GM23338 (cell line): Measurements from ENCODE around the gene CELF4. TPM values are rescaled to one million over a fixed set of nuclear protein-coding genes. Genes with fewer than 3 reads are reported as not detected.

Source experiments
- ATAC-seq: fragments of 200-7000 bp; cut with Tn5 transposase; 3 replicates; pipeline ENCODE4 v1.9.1; 2020
- DNase-seq: peaks from one replicate; pipeline ENCODE4 v3.0.0-alpha.2; 2015; ENCODE audit warnings: low spot score
- H2AFZ ChIP-seq: fragments of 200-600 bp; sonication (generic); 2 replicates; pipeline ENCODE4 v1.8.0; 2016; ENCODE audit warnings: antibody characterized with exemption, mild to moderate bottlenecking, moderate library complexity
- H3F3A ChIP-seq: fragments of 200-600 bp; sonication (generic); replicated peaks from 2 replicates; pipeline ENCODE4 v1.8.0; 2017; ENCODE audit warnings: antibody characterized with exemption, mixed run types, low read depth
- H3K27ac ChIP-seq: fragments of 200-600 bp; sonication (generic); 2 replicates; pipeline ENCODE4 v1.6.1; 2016; ENCODE audit warnings: low read depth
- H3K27me3 ChIP-seq: fragments of 200-600 bp; sonication (generic); 2 replicates; pipeline ENCODE4 v1.8.0; 2016; ENCODE audit warnings: mild to moderate bottlenecking, mixed run types, moderate library complexity; ENCODE audit not compliant: insufficient read depth
- H3K36me3 ChIP-seq: fragments of 200-600 bp; sonication (generic); 2 replicates; pipeline ENCODE4 v1.8.0; 2016; ENCODE audit warnings: mild to moderate bottlenecking; ENCODE audit not compliant: insufficient read depth
- H3K4me1 ChIP-seq: fragments of 200-600 bp; sonication (generic); 2 replicates; pipeline ENCODE4 v1.8.0; 2016; ENCODE audit warnings: mild to moderate bottlenecking, moderate library complexity; ENCODE audit not compliant: insufficient read depth
- H3K4me2 ChIP-seq: fragments of 200-600 bp; sonication (generic); 2 replicates; pipeline ENCODE4 v1.7.1; 2017; ENCODE audit warnings: mixed run types
- H3K4me3 ChIP-seq: fragments of 200-600 bp; sonication (generic); 2 replicates; pipeline ENCODE4 v1.6.1; 2016; ENCODE audit warnings: mixed run types
- H3K79me2 ChIP-seq: fragments of 200-600 bp; sonication (generic); replicated peaks from 2 replicates; pipeline ENCODE4 v1.8.0; 2017; ENCODE audit warnings: mild to moderate bottlenecking; ENCODE audit not compliant: insufficient read depth
- H3K9me2 ChIP-seq: fragments of 200-600 bp; sonication (generic); 2 replicates; pipeline ENCODE4 v1.8.0; 2017; ENCODE audit not compliant: insufficient read depth
- H4K20me1 ChIP-seq: fragments of 200-600 bp; sonication (generic); replicated peaks from 2 replicates; pipeline ENCODE4 v1.8.0; 2017; ENCODE audit warnings: mild to moderate bottlenecking; ENCODE audit not compliant: insufficient read depth
- H3K27ac Mint-ChIP-seq: 2 replicates; pipeline ENCODE4 v1.8.0; 2020; ENCODE audit warnings: inconsistent platforms, mild to moderate bottlenecking, moderate library complexity, mixed read lengths
- H3K27me3 Mint-ChIP-seq: 3 replicates; pipeline ENCODE4 v1.8.0; 2022; ENCODE audit warnings: low read depth, mild to moderate bottlenecking, moderate library complexity, mixed read lengths, inconsistent platforms; ENCODE audit not compliant: insufficient read depth, poor library complexity
- H3K36me3 Mint-ChIP-seq: 3 replicates; pipeline ENCODE4 v1.8.0; 2021; ENCODE audit warnings: low read depth, mild to moderate bottlenecking, inconsistent platforms, moderate library complexity, mixed read lengths
- H3K4me1 Mint-ChIP-seq: 3 replicates; pipeline ENCODE4 v1.8.0; 2020; ENCODE audit warnings: mild to moderate bottlenecking, inconsistent platforms, mixed read lengths
- H3K4me3 Mint-ChIP-seq: 3 replicates; pipeline ENCODE4 v1.8.0; 2021; ENCODE audit warnings: moderate library complexity, mild to moderate bottlenecking, inconsistent platforms, mixed read lengths
- H3K9me3 Mint-ChIP-seq: 3 replicates; pipeline ENCODE4 v1.8.0; 2020; ENCODE audit warnings: moderate library complexity, mild to moderate bottlenecking, inconsistent platforms, mixed read lengths
- CREB1 ChIP-seq: fragments of 250-450 bp; sonication (Bioruptor Pico); IDR thresholded peaks from 2 replicates; pipeline ENCODE4 v1.5.0; 2020; ENCODE audit warnings: low read depth, mild to moderate bottlenecking, moderate library complexity
- CTCF ChIP-seq, 2 experiments: fragments of 200-600 bp in 1 of 2; sonication (generic) in 1 of 2; conservative IDR thresholded peaks; 2 replicates each; pipeline versions ENCODE4 v1.5.1 to v1.6.1; 2016 to 2017; ENCODE audit warnings: antibody characterized with exemption in 2 of 2, low read depth in 2 of 2, mild to moderate bottlenecking in 2 of 2, moderate library complexity in 1 of 2
- EZH2 ChIP-seq: fragments of 200-600 bp; sonication (generic); IDR thresholded peaks from one replicate; pipeline ENCODE4 v1.8.0; 2017; ENCODE audit warnings: antibody characterized with exemption, mild to moderate bottlenecking, low read depth; ENCODE audit not compliant: unreplicated experiment
- EZH2phosphoT487 ChIP-seq: fragments of 200-600 bp; sonication (generic); IDR thresholded peaks from one replicate; pipeline ENCODE4 v1.8.1; 2018; ENCODE audit warnings: antibody characterized with exemption; ENCODE audit not compliant: unreplicated experiment
- JUNB ChIP-seq: IDR thresholded peaks from one replicate; pipeline ENCODE4 v1.6.1; 2016; ENCODE audit warnings: antibody characterized with exemption; ENCODE audit not compliant: unreplicated experiment
- NANOG ChIP-seq: IDR thresholded peaks from 2 replicates; pipeline ENCODE4 v1.6.1; 2016; ENCODE audit warnings: antibody characterized with exemption, borderline replicate concordance
- POLR2AphosphoS5 ChIP-seq: IDR thresholded peaks from 2 replicates; pipeline ENCODE4 v1.6.1; 2016; ENCODE audit warnings: antibody characterized with exemption, low read depth
- STAT1 ChIP-seq: IDR thresholded peaks from one replicate; pipeline ENCODE4 v1.6.1; 2016; ENCODE audit warnings: antibody characterized with exemption; ENCODE audit not compliant: unreplicated experiment
- ZNF331 ChIP-seq: fragments of 250-450 bp; sonication (Bioruptor Pico); IDR thresholded peaks from 2 replicates; pipeline ENCODE4 v1.5.0; 2020; ENCODE audit warnings: low read depth, mild to moderate bottlenecking, moderate library complexity
- polyA plus RNA-seq: library from polyadenylated mRNA; unstranded; fragments of >200 nt; fragmentation: Nextera tagmentation; extraction: Ambion mirVana; gene quantifications from 2 replicates; pipeline ENCODE4 v1.2.1, GENCODE V29; 2016
- total RNA-seq: library from RNA; depleted of rRNA; stranded (reverse); fragments of >200 nt; shearing (Covaris generic); gene quantifications from 2 replicates; pipeline ENCODE4 v1.2.3, GENCODE V29; 2014
- TF ChIP-seq, protein P1 (sequence below): IDR thresholded peaks from 2 replicates; pipeline ENCODE4 v1.6.1; 2016; ENCODE audit warnings: antibody characterized with exemption
- TF ChIP-seq, protein P2 (sequence below): fragments of 250-450 bp; sonication (Bioruptor Pico); IDR thresholded peaks from 2 replicates; pipeline ENCODE4 v1.5.0; 2020; ENCODE audit warnings: mild to moderate bottlenecking, moderate library complexity

The CELF4 gene
- total and polyA plus RNA-seq, 2 experiments from 2014 or later: 2.6 to 6.7 TPM

DNA sequence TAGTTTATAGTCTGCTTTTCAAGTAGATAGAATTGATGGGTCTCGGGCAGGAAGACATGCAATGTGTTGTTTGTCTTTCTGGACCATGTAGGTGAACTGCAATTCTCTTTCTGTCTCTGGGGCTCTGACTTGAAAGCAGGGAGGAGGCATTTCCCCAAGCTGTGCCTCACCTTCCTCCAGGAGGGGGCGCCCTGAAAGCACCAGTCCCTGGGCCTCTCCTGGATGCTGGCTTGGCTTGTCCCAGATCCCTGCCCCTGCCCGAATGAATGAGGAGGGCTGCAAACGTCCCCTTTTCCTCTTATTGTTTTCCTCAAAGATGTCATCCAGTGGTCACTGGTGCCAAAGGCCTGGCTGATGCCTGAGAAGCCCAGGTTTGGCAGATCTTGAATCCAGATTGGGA is 270.6 kb downstream of the CELF4 start:
- Histone ChIP-seq H2AFZ (no peak overlapping the region), H3K9me2 (no peaks in the 10 kb centered on the region), H3K36me3 (no peaks in the 10 kb centered on the region), H3K4me3 (no peak overlapping the region), H3F3A (no peaks in the 10 kb centered on the region), H3K27me3 (no peaks in the 10 kb centered on the region), H3K4me1 (no peaks in the 10 kb centered on the region), H4K20me1 (no peaks in the 10 kb centered on the region), H3K4me2 (no peak overlapping the region), H3K27ac (no peak overlapping the region), H3K79me2 (no peaks in the 10 kb centered on the region)
- peaks cover 7% of the 10 kb centered on the region for H3K27me3 Mint-ChIP-seq
- H3K27ac Mint-ChIP-seq: no peak overlapping the region
- DNase-seq (peak; percentile 90), ATAC-seq (peak; percentile 94)
- no peaks in the 10 kb centered on the region for H3K9me3 Mint-ChIP-seq
- no peak overlapping the region for H3K4me3 Mint-ChIP-seq
- H3K4me1 Mint-ChIP-seq: peaks cover 10% of the 10 kb centered on the region
- H3K36me3 Mint-ChIP-seq: no peaks in the 10 kb centered on the region; the same call in 2 of the 3 replicates
- TF ChIP-seq CTCF (conservative IDR thresholded peaks at IDR 0.05; ENCODE audit: low read depth in 2 of 2) (peak; percentile 83 to 92), NANOG (no peak)

DNA sequence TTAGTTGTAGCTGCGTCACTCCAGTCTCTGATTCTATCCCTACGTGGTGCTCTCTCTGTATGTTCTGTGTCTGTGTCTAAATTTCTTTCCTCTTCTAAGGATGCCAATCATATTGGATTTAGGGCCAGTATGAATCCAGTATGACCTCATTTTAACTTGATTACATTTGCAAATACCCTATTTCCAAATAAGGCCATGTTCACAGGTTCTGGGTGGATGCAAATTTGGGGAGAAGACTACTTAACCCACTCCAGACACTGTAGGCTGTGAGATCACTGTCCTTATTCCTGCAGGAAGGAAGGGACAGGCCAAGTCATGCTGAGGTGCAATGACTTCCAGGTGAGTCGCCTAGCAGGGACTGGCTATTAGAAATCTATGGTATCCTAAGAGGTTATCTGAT is 272.2 kb downstream of the CELF4 start:
- Histone ChIP-seq H3K4me3 (no peak overlapping the region), H3F3A (no peaks in the 10 kb centered on the region), H3K4me1 (no peaks in the 10 kb centered on the region), H2AFZ (no peak overlapping the region), H3K36me3 (no peaks in the 10 kb centered on the region), H4K20me1 (no peaks in the 10 kb centered on the region), H3K27ac (no peak overlapping the region), H3K27me3 (no peaks in the 10 kb centered on the region), H3K79me2 (no peaks in the 10 kb centered on the region), H3K9me2 (no peaks in the 10 kb centered on the region), H3K4me2 (no peak overlapping the region)
- DNase-seq (no peak), ATAC-seq (no peak)
- Mint-ChIP-seq H3K27ac (no peak overlapping the region), H3K4me1 (no peaks in the 10 kb centered on the region; the same call in 1 of the 3 replicates), H3K4me3 (no peak overlapping the region), H3K9me3 (no peaks in the 10 kb centered on the region), H3K36me3 (no peaks in the 10 kb centered on the region; the same call in 2 of the 3 replicates), H3K27me3 (peaks cover 7% of the 10 kb centered on the region)
- TF ChIP-seq, protein P1, sequence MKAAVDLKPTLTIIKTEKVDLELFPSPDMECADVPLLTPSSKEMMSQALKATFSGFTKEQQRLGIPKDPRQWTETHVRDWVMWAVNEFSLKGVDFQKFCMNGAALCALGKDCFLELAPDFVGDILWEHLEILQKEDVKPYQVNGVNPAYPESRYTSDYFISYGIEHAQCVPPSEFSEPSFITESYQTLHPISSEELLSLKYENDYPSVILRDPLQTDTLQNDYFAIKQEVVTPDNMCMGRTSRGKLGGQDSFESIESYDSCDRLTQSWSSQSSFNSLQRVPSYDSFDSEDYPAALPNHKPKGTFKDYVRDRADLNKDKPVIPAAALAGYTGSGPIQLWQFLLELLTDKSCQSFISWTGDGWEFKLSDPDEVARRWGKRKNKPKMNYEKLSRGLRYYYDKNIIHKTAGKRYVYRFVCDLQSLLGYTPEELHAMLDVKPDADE: no peak
- TF ChIP-seq CREB1 (CRISPR knock-in tag): no peak
- no peak for TF ChIP-seq STAT1
- TF ChIP-seq EZH2phosphoT487: no peak
- TF ChIP-seq POLR2AphosphoS5: no peak
- TF ChIP-seq EZH2: no peak
- TF ChIP-seq, protein P2, sequence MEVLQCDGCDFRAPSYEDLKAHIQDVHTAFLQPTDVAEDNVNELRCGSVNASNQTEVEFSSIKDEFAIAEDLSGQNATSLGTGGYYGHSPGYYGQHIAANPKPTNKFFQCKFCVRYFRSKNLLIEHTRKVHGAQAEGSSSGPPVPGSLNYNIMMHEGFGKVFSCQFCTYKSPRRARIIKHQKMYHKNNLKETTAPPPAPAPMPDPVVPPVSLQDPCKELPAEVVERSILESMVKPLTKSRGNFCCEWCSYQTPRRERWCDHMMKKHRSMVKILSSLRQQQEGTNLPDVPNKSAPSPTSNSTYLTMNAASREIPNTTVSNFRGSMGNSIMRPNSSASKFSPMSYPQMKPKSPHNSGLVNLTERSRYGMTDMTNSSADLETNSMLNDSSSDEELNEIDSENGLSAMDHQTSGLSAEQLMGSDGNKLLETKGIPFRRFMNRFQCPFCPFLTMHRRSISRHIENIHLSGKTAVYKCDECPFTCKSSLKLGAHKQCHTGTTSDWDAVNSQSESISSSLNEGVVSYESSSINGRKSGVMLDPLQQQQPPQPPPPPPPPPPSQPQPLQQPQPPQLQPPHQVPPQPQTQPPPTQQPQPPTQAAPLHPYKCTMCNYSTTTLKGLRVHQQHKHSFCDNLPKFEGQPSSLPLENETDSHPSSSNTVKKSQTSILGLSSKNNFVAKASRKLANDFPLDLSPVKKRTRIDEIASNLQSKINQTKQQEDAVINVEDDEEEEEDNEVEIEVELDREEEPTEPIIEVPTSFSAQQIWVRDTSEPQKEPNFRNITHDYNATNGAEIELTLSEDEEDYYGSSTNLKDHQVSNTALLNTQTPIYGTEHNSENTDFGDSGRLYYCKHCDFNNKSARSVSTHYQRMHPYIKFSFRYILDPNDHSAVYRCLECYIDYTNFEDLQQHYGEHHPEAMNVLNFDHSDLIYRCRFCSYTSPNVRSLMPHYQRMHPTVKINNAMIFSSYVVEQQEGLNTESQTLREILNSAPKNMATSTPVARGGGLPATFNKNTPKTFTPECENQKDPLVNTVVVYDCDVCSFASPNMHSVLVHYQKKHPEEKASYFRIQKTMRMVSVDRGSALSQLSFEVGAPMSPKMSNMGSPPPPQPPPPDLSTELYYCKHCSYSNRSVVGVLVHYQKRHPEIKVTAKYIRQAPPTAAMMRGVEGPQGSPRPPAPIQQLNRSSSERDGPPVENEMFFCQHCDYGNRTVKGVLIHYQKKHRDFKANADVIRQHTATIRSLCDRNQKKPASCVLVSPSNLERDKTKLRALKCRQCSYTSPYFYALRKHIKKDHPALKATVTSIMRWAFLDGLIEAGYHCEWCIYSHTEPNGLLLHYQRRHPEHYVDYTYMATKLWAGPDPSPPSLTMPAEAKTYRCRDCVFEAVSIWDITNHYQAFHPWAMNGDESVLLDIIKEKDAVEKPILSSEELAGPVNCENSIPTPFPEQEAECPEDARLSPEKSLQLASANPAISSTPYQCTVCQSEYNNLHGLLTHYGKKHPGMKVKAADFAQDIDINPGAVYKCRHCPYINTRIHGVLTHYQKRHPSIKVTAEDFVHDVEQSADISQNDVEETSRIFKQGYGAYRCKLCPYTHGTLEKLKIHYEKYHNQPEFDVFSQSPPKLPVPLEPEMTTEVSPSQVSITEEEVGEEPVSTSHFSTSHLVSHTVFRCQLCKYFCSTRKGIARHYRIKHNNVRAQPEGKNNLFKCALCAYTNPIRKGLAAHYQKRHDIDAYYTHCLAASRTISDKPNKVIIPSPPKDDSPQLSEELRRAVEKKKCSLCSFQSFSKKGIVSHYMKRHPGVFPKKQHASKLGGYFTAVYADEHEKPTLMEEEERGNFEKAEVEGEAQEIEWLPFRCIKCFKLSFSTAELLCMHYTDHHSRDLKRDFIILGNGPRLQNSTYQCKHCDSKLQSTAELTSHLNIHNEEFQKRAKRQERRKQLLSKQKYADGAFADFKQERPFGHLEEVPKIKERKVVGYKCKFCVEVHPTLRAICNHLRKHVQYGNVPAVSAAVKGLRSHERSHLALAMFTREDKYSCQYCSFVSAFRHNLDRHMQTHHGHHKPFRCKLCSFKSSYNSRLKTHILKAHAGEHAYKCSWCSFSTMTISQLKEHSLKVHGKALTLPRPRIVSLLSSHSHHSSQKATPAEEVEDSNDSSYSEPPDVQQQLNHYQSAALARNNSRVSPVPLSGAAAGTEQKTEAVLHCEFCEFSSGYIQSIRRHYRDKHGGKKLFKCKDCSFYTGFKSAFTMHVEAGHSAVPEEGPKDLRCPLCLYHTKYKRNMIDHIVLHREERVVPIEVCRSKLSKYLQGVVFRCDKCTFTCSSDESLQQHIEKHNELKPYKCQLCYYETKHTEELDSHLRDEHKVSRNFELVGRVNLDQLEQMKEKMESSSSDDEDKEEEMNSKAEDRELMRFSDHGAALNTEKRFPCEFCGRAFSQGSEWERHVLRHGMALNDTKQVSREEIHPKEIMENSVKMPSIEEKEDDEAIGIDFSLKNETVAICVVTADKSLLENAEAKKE (CRISPR knock-in tag): no peak
- TF ChIP-seq ZNF331 (CRISPR knock-in tag): no peak
- no peak for TF ChIP-seq CTCF (conservative IDR thresholded peaks at IDR 0.05; ENCODE audit: low read depth in 2 of 2)
- no peak for TF ChIP-seq JUNB
